Effector memory CD4-positive, alpha-beta T cell (primary cell): ENCODE measurements around the gene PMVK.

Experiments used
- DNase-seq, 3 donors: peaks; one replicate each; pipeline ENCODE4 v3.0.0-alpha.2; 2020
- H3K27ac ChIP-seq: 2 replicates; pipeline ENCODE4 v1.7.0; 2013; ENCODE audit warnings: mild to moderate bottlenecking, low read length, moderate library complexity; ENCODE audit not compliant: insufficient read depth, poor library complexity, severe bottlenecking
- H3K27me3 ChIP-seq: replicated peaks from 2 replicates; pipeline ENCODE4 v1.7.0; 2013; ENCODE audit warnings: mild to moderate bottlenecking, low read length; ENCODE audit not compliant: insufficient read depth, control insufficient read depth, poor library complexity, severe bottlenecking
- H3K36me3 ChIP-seq: 2 replicates; pipeline ENCODE4 v1.7.0; 2013; ENCODE audit warnings: mild to moderate bottlenecking, low read length, moderate library complexity; ENCODE audit not compliant: control insufficient read depth, insufficient read depth
- H3K4me1 ChIP-seq: 2 replicates; pipeline ENCODE4 v1.7.0; 2013; ENCODE audit warnings: low read length, mild to moderate bottlenecking; ENCODE audit not compliant: control insufficient read depth, insufficient read depth, poor library complexity, severe bottlenecking
- H3K4me3 ChIP-seq: 2 replicates; pipeline ENCODE4 v1.7.0; 2013; ENCODE audit warnings: low read length, low read depth, mild to moderate bottlenecking; ENCODE audit not compliant: insufficient read depth, poor library complexity, severe bottlenecking
- H3K9me3 ChIP-seq: 2 replicates; pipeline ENCODE4 v1.7.0; 2013; ENCODE audit warnings: mild to moderate bottlenecking, low read length, moderate library complexity; ENCODE audit not compliant: control insufficient read depth

The PMVK gene

GRCh38 chr1:154880671-154881070, 55.8 kb downstream of the PMVK start:
- no peak overlapping the region for H3K4me3 ChIP-seq
- no peaks in the 10 kb centered on the region for H3K27me3 ChIP-seq
- H3K36me3 ChIP-seq = no peaks in the 10 kb centered on the region
- no peak overlapping the region for H3K27ac ChIP-seq
- H3K4me1 ChIP-seq = no peaks in the 10 kb centered on the region
- no peaks in the 10 kb centered on the region for H3K9me3 ChIP-seq
- DNase-seq = no peak

GRCh38 chr1:154879038-154879421, 57.5 kb downstream of the PMVK start:
- Histone ChIP-seq H3K27me3 (no peaks in the 10 kb centered on the region), H3K9me3 (no peaks in the 10 kb centered on the region), H3K4me3 (no peak overlapping the region), H3K27ac (no peak overlapping the region), H3K36me3 (no peaks in the 10 kb centered on the region), H3K4me1 (no peaks in the 10 kb centered on the region)
- no peak for DNase-seq

- H3K9me3 ChIP-seq = no peaks in the 10 kb centered on the region
- H3K4me1 ChIP-seq = no peaks in the 10 kb centered on the region
- H3K36me3 ChIP-seq = no peaks in the 10 kb centered on the region
- DNase-seq = peak; percentile 34 to 46 (median 41)
- no peak overlapping the region for H3K27ac ChIP-seq
- H3K27me3 ChIP-seq = no peaks in the 10 kb centered on the region
- no peak overlapping the region for H3K4me3 ChIP-seq
Measured at GRCh38 chr1:154878371-154879037, 58.0 kb downstream of the PMVK start.

- no peak overlapping the region for H3K4me3 ChIP-seq
- no peak for DNase-seq
- H3K27ac ChIP-seq = no peak overlapping the region
- H3K36me3 ChIP-seq = no peaks in the 10 kb centered on the region
- H3K9me3 ChIP-seq = no peaks in the 10 kb centered on the region
- no peaks in the 10 kb centered on the region for H3K4me1 ChIP-seq
- no peaks in the 10 kb centered on the region for H3K27me3 ChIP-seq
Measured at GRCh38 chr1:154877370-154877974, 59.0 kb downstream of the PMVK start.

GRCh38 chr1:154876842-154877369, 59.6 kb downstream of the PMVK start:
- Histone ChIP-seq H3K27me3 (peaks cover 2% of the 10 kb centered on the region), H3K27ac (no peak overlapping the region), H3K36me3 (no peaks in the 10 kb centered on the region), H3K4me1 (no peaks in the 10 kb centered on the region), H3K4me3 (no peak overlapping the region), H3K9me3 (no peaks in the 10 kb centered on the region)
- DNase-seq = no peak
